Measurements from ENCODE around the gene AIP. TPM values are rescaled to one million over a fixed set of nuclear protein-coding genes. Genes with fewer than 3 reads are reported as not detected.

AIP gene
- total and polyA plus RNA-seq, 2 donors (not counting 1 experiment from before 2014, with no cell fraction given) = 127 to 205 TPM

DNA sequence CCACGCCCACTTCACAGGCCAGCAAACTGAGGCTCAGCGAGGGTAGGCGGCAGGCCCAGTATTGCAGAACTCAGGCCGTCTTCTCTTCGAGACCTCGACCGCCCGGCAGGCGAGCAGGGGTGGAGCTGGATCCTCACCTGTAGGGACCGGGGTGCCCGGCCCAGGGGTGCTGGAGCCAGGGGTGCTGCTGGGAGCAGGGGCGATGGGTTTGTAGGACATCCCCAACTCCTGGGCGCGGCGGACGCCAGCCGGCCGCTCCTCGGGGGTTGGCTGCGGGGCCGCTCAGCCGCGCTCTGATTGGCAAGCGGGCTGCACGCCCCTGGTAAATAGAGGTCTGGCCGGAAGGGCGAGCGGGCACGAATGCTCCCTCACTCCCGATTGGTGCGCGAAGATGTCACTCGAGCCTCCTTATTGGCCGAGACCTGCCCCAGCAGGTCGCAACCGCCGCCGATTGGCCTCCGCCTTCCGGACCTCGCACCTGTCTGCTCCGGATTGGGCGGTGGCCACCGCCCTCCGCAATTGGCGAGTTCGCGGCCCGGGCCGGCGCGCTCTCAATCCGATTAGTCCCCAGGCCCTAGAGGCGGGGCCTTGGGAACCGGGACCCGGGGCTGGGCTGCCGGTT lies 25.1 kb downstream of the AIP start, which contains the start of gene CDK2AP2:
CDK2AP2 (minus strand) TSS at position 299 of the 622 bp plus-strand sequence; CDS start at position 219, 80 bp downstream.
- TF ChIP-seq, protein P1, sequence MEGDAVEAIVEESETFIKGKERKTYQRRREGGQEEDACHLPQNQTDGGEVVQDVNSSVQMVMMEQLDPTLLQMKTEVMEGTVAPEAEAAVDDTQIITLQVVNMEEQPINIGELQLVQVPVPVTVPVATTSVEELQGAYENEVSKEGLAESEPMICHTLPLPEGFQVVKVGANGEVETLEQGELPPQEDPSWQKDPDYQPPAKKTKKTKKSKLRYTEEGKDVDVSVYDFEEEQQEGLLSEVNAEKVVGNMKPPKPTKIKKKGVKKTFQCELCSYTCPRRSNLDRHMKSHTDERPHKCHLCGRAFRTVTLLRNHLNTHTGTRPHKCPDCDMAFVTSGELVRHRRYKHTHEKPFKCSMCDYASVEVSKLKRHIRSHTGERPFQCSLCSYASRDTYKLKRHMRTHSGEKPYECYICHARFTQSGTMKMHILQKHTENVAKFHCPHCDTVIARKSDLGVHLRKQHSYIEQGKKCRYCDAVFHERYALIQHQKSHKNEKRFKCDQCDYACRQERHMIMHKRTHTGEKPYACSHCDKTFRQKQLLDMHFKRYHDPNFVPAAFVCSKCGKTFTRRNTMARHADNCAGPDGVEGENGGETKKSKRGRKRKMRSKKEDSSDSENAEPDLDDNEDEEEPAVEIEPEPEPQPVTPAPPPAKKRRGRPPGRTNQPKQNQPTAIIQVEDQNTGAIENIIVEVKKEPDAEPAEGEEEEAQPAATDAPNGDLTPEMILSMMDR (IDR thresholded peaks at IDR 0.05) = no peak
- TF ChIP-seq EZH2 (IDR thresholded peaks at IDR 0.05; ENCODE audit: borderline replicate concordance, insufficient read depth, low read depth, low read length, poor library complexity, severe bottlenecking) = no peak
- ChIA-PET POLR2A (interaction anchor here (0.6 to 1.6 kb wide), 7 partner anchors 22 to 268 kb away, joined by 3 to 10 read pairs (median 4); partner anchors contain the start of genes POLD4, PPP1CA and TBC1D10C), CTCF (interaction anchor here (0.8 to 1.5 kb wide), 7 partner anchors 38 to 154 kb away, joined by 3 to 7 read pairs (median 3); partner anchors contain the start of genes GSTP1, PPP1CA, PTPRCAP and RAD9A)
- DNase-seq = peak; percentile 100
- under 1% methylated on average over 57 of the region's 57 CpGs for WGBS (ENCODE audit: insufficient coverage)
- Histone ChIP-seq H3K36me3 (replicated peaks in 1 of 2; ENCODE audit: control extremely low read depth in 1 of 2, control insufficient read depth in 1 of 2, extremely low read depth in 1 of 2, insufficient read depth in 2 of 2, low read length in 1 of 2) (peaks cover 0 to 15% of the 10 kb centered on the region in 2 experiments), H3K4me1 (ENCODE audit: control insufficient read depth in 2 of 2, insufficient read depth in 2 of 2, low read length in 2 of 2) (peaks cover 39 to 46% of the 10 kb centered on the region in 2 donors), H3K27ac (ENCODE audit: low read length in 2 of 2) (peak within 1 kb of the TSS; percentile 84 to 98), H3K9ac (ENCODE audit: low read length) (peak within 1 kb of the TSS; percentile 89), H3K27me3 (replicated peaks in 1 of 4; ENCODE audit: control extremely low read depth in 1 of 4, control insufficient read depth in 3 of 4, insufficient read depth in 4 of 4, low read length in 3 of 4) (peaks cover 0 to 16% (median 4%) of the 10 kb centered on the region in 4 experiments), H2AFZ (ENCODE audit: insufficient read depth, low read depth, low read length, poor library complexity, severe bottlenecking) (peak within 1 kb of the TSS; percentile 91), H4K20me1 (ENCODE audit: control insufficient read depth, insufficient read depth, low read length, poor library complexity, severe bottlenecking) (peaks cover 40% of the 10 kb centered on the region), H3K4me3 (ENCODE audit: control extremely low read depth in 1 of 5, extremely low read depth in 1 of 5, insufficient read depth in 1 of 5, low read depth in 2 of 5, low read length in 4 of 5) (peak within 1 kb of the TSS; percentile 57 to 88 (median 79)), H3K9me3 (ENCODE audit: control extremely low read depth in 1 of 3, control insufficient read depth in 2 of 3, insufficient read depth in 1 of 3, low read length in 2 of 3) (no peaks in the 10 kb centered on the region), H3K79me2 (ENCODE audit: control insufficient read depth, insufficient read depth, low read length) (peaks cover 26% of the 10 kb centered on the region), H3K4me2 (replicated peaks; ENCODE audit: low read depth, low read length, poor library complexity, severe bottlenecking) (peak within 1 kb of the TSS; percentile 97)
- H3K27me3 Mint-ChIP-seq = peaks cover 8% of the 10 kb centered on the region
- peaks cover 42% of the 10 kb centered on the region for H3K4me1 Mint-ChIP-seq
- peak; percentile 74 for ATAC-seq (ENCODE audit: low read depth)
- peak within 1 kb of the TSS; percentile 95 for H3K27ac Mint-ChIP-seq
- no peaks in the 10 kb centered on the region for H3K9me3 Mint-ChIP-seq (ENCODE audit: insufficient read depth)
- intact Hi-C loops (cut with micrococcal nuclease) = loop anchor here (1.0 to 5.0 kb wide), 7 partner anchors 25 to 266 kb away; partner anchors contain the start of genes AIP, GRK2, NDUFV1 and POLD4
- H3K4me3 Mint-ChIP-seq = peak within 1 kb of the TSS; percentile 92
